Suprapubic skin (tissue), 4 donors: ENCODE measurements around the gene PARP8. TPM values are rescaled to one million over a fixed set of nuclear protein-coding genes. Genes with fewer than 3 reads are reported as not detected.
"Not testable (repeated sequence)": the region's sequence is repeated elsewhere in the genome, so short reads cannot be mapped to it uniquely, and the experiment has no call there.

Experiments used
- DNase-seq, 2 donors: peaks; one replicate each; pipeline ENCODE4 v3.0.0-alpha.2; 2019; ENCODE audit warnings: low spot score in 2 of 2
- H3K27ac ChIP-seq: fragments of 200-600 bp; sonication (generic); one replicate; pipeline ENCODE4 v1.5.1; 2019
- H3K27me3 ChIP-seq: fragments of 200-600 bp; sonication (generic); one replicate; pipeline ENCODE4 v1.5.1; 2019
- H3K36me3 ChIP-seq: fragments of 200-600 bp; sonication (generic); one replicate; pipeline ENCODE4 v1.5.1; 2019
- H3K4me1 ChIP-seq: fragments of 200-600 bp; sonication (generic); one replicate; pipeline ENCODE4 v1.5.1; 2019
- H3K4me3 ChIP-seq: fragments of 200-600 bp; sonication (generic); one replicate; pipeline ENCODE4 v1.5.1; 2019; ENCODE audit warnings: mild to moderate bottlenecking
- H3K9me3 ChIP-seq: fragments of 200-600 bp; sonication (generic); one replicate; pipeline ENCODE4 v1.5.1; 2019
- EP300 ChIP-seq: sonication (generic); formaldehyde crosslinking; IDR thresholded peaks from one replicate; pipeline ENCODE4 v1.6.1; 2017; ENCODE audit warnings: antibody characterized with exemption
- POLR2A ChIP-seq, 2 donors: fragments of 450-650 bp; IDR thresholded peaks; one replicate each; pipeline ENCODE4 v1.6.1; 2017; ENCODE audit warnings: antibody characterized with exemption in 2 of 2, mild to moderate bottlenecking in 2 of 2, moderate library complexity in 2 of 2
- POLR2AphosphoS5 ChIP-seq, 3 donors: sonication (generic); formaldehyde crosslinking; IDR thresholded peaks; one replicate each; pipeline ENCODE4 v1.6.1; 2017; ENCODE audit warnings: antibody characterized with exemption in 3 of 3
- WGBS: methylation state at CpG from one replicate; pipeline ENCODE4 v1.1.5; 2018; 5-methylcytosine and 5-hydroxymethylcytosine counted together
- total RNA-seq, 4 donors: library from RNA; depleted of rRNA; stranded (reverse); fragments of >200 nt; gene quantifications; one replicate each; pipeline ENCODE4 v1.1.0, GENCODE V29; 2016
- TF ChIP-seq, protein P1 (sequence below), 2 donors: fragments of 200-600 bp in 1 of 2; fragments of 450-650 bp in 1 of 2; sonication (generic) in 1 of 2; IDR thresholded peaks; one replicate each; pipeline ENCODE4 v1.5.1; 2016 to 2019; ENCODE audit warnings: antibody characterized with exemption in 2 of 2, mild to moderate bottlenecking in 1 of 2, moderate library complexity in 1 of 2

PARP8 gene
- total RNA-seq, 4 donors from 2014 or later: 9.7 to 18.0 (median 13.2) TPM

DNA sequence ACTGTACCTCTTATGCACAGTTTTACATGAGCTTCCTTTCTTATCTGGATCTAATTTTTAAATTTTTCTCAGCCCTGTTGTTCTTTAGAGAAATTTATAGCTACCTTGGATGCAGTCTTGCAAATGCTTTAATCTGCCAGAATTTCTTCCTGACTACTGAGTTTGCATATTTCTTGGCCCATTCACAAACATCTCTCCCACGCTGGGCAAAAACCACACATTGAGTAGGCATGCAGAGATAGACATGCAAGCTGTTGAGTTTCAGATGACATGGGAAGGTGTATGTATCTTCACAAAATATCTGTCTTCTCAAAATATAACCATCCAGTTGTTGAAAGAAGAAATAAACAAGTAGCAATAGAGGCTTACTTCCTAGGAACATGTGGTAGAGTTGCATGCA lies 101.2 kb downstream of the PARP8 start:
- Histone ChIP-seq H3K4me3 (no peak overlapping the region), H3K9me3 (no peaks in the 10 kb centered on the region), H3K27ac (no peak overlapping the region), H3K36me3 (peaks cover 9% of the 10 kb centered on the region), H3K4me1 (no peaks in the 10 kb centered on the region), H3K27me3 (no peaks in the 10 kb centered on the region)
- no peak for DNase-seq
- WGBS: 50% methylated on average over 1 of the region's 1 CpG
- TF ChIP-seq, protein P1, sequence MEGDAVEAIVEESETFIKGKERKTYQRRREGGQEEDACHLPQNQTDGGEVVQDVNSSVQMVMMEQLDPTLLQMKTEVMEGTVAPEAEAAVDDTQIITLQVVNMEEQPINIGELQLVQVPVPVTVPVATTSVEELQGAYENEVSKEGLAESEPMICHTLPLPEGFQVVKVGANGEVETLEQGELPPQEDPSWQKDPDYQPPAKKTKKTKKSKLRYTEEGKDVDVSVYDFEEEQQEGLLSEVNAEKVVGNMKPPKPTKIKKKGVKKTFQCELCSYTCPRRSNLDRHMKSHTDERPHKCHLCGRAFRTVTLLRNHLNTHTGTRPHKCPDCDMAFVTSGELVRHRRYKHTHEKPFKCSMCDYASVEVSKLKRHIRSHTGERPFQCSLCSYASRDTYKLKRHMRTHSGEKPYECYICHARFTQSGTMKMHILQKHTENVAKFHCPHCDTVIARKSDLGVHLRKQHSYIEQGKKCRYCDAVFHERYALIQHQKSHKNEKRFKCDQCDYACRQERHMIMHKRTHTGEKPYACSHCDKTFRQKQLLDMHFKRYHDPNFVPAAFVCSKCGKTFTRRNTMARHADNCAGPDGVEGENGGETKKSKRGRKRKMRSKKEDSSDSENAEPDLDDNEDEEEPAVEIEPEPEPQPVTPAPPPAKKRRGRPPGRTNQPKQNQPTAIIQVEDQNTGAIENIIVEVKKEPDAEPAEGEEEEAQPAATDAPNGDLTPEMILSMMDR (IDR thresholded peaks at IDR 0.05): no peak
- TF ChIP-seq POLR2AphosphoS5 (IDR thresholded peaks at IDR 0.05) (no peak), EP300 (no peak), POLR2A (IDR thresholded peaks at IDR 0.05) (no peak)

GRCh38 chr5:50768634-50769033 lies 102.2 kb downstream of the PARP8 start:
- no peak for TF ChIP-seq POLR2A (IDR thresholded peaks at IDR 0.05)
- Histone ChIP-seq H3K9me3 (peaks cover 9% of the 10 kb centered on the region), H3K27ac (no peak overlapping the region), H3K4me1 (no peaks in the 10 kb centered on the region), H3K4me3 (no peak overlapping the region), H3K27me3 (no peaks in the 10 kb centered on the region), H3K36me3 (peaks cover 11% of the 10 kb centered on the region)
- no peak for DNase-seq
- 89% methylated on average over 4 of the region's 4 CpGs for WGBS

DNA sequence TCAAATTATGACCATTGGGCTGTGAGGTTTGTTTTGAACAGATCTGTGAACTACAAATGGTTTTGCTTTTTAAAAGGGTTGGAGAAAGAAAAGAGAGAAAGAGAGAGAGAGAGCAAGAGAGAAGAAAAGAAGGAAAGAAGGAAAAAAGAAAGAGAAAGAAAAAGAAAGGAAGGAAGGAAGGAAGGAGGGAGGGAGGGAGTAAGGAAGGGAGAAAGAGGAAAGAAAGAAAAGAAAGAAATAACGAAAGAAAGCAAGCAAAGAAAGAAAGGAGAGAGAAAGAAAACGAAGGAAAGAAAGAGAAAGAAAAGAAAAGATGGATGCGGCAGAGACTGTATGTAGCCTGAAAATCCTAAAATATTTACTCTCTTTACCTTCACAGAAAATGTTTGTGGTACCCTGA lies 104.0 kb downstream of the PARP8 start:
- Histone ChIP-seq H3K9me3 (peaks cover 9% of the 10 kb centered on the region), H3K4me3 (no peak overlapping the region), H3K27ac (no peak overlapping the region), H3K27me3 (no peaks in the 10 kb centered on the region), H3K36me3 (peaks cover 15% of the 10 kb centered on the region), H3K4me1 (no peaks in the 10 kb centered on the region)
- WGBS: 92% methylated on average over 3 of the region's 3 CpGs
- TF ChIP-seq, protein P1 (IDR thresholded peaks at IDR 0.05): no peak
- TF ChIP-seq EP300: no peak
- TF ChIP-seq POLR2A (IDR thresholded peaks at IDR 0.05): no peak
- no peak for TF ChIP-seq POLR2AphosphoS5 (IDR thresholded peaks at IDR 0.05)
- no peak for DNase-seq

DNA sequence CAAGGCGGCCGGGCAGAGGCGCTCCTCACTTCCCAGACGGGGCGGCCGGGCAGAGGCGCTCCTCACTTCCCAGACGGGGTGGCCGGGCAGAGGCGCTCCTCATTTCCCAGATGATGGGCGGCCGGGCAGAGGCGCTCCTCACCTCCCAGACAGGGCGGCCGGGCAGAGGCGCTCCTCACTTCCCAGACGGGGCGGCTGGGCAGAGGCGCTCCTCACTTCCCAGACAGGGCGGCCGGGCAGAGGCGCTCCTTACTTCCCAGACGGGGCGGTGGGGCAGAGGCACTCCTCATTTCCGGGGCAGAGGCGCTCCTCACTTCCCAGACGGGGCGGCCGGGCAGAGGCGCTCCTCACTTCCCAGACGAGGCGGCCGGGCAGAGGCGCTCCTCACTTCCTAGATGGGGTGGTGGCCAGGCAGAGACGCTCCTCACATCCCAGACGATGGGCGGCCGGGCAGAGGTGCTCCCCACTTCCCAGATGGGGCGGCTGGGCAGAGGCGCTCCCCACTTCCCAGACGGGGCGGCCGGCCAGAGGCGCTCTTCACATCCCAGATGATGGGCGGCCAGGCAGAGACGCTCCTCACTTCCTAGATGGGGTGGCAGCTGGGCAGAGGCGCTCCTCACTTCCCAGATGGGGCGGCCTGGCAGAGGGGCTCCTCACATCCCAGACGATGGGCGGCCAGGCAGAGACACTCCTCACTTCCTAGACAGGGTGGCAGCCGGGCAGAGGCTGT lies 108.2 kb downstream of the PARP8 start:
- WGBS: 95% methylated on average over 11 of the region's 51 CpGs
- not testable (repeated sequence) for H3K27me3 ChIP-seq, H3K9me3 ChIP-seq, H3K4me3 ChIP-seq, H3K4me1 ChIP-seq, H3K27ac ChIP-seq
- peaks cover 18% of the 10 kb centered on the region for H3K36me3 ChIP-seq
- peak in 1 of 2 donors; percentile 53 for DNase-seq

DNA sequence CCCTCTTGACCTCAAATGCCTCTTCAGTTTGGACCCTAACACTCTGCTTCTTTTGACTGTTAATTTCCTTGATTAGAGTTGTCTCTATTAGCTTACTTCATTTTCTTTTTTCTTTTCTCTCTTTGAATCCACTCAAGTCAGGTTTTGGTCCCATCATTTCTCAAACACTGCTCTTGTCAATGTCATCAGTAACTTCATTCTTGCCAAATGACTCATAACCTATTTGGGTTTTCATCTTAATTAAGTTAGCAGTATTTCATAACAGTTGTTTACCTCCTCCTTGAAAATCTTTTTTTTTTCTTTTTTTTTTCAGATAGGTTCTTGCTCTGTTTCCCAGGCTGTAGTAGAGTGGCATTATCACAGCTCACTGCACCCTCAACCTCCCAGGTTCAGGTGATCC lies 119.6 kb downstream of the PARP8 start:
- no peaks in the 10 kb centered on the region for H3K4me1 ChIP-seq
- H3K27ac ChIP-seq: no peak overlapping the region
- no peak overlapping the region for H3K4me3 ChIP-seq
- no peak for DNase-seq
- TF ChIP-seq, protein P1 (IDR thresholded peaks at IDR 0.05): no peak
- TF ChIP-seq POLR2A (IDR thresholded peaks at IDR 0.05) (no peak), EP300 (no peak), POLR2AphosphoS5 (IDR thresholded peaks at IDR 0.05) (no peak)
- no peaks in the 10 kb centered on the region for H3K27me3 ChIP-seq
- H3K9me3 ChIP-seq: no peaks in the 10 kb centered on the region
- peaks cover 1% of the 10 kb centered on the region for H3K36me3 ChIP-seq

GRCh38 chr5:50791813-50792212 lies 125.4 kb downstream of the PARP8 start:
- TF ChIP-seq, protein P1 (IDR thresholded peaks at IDR 0.05): no peak
- no peak for TF ChIP-seq EP300
- TF ChIP-seq POLR2A (IDR thresholded peaks at IDR 0.05): no peak
- no peak for TF ChIP-seq POLR2AphosphoS5 (IDR thresholded peaks at IDR 0.05)
- Histone ChIP-seq H3K36me3 (peaks cover 10% of the 10 kb centered on the region), H3K27me3 (no peaks in the 10 kb centered on the region), H3K27ac (no peak overlapping the region), H3K4me1 (no peaks in the 10 kb centered on the region), H3K4me3 (no peak overlapping the region), H3K9me3 (no peaks in the 10 kb centered on the region)
- over 99% methylated on average over 5 of the region's 5 CpGs for WGBS
- DNase-seq: no peak
